GM19372 (cell line): ENCODE data around the gene UGT1A1.
"Not testable (repeated sequence)": the region's sequence is repeated elsewhere in the genome, so short reads cannot be mapped to it uniquely, and the experiment has no call there.

Source experiments
- ATAC-seq: cut with Tn5 transposase; IDR thresholded peaks from one replicate; pipeline ENCODE4 v1.9.1; 2021; ENCODE audit warnings: mild to moderate bottlenecking, low read depth, moderate library complexity; ENCODE audit not compliant: unreplicated experiment

The UGT1A1 gene

DNA sequence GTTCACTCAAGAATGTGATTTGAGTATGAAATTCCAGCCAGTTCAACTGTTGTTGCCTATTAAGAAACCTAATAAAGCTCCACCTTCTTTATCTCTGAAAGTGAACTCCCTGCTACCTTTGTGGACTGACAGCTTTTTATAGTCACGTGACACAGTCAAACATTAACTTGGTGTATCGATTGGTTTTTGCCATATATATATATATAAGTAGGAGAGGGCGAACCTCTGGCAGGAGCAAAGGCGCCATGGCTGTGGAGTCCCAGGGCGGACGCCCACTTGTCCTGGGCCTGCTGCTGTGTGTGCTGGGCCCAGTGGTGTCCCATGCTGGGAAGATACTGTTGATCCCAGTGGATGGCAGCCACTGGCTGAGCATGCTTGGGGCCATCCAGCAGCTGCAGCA lies at the start of gene UGT1A1:
UGT1A1 (plus strand) TSS at position 228 of the 400 bp plus-strand sequence; CDS start at position 246, 18 bp downstream.
- no peak for ATAC-seq

DNA sequence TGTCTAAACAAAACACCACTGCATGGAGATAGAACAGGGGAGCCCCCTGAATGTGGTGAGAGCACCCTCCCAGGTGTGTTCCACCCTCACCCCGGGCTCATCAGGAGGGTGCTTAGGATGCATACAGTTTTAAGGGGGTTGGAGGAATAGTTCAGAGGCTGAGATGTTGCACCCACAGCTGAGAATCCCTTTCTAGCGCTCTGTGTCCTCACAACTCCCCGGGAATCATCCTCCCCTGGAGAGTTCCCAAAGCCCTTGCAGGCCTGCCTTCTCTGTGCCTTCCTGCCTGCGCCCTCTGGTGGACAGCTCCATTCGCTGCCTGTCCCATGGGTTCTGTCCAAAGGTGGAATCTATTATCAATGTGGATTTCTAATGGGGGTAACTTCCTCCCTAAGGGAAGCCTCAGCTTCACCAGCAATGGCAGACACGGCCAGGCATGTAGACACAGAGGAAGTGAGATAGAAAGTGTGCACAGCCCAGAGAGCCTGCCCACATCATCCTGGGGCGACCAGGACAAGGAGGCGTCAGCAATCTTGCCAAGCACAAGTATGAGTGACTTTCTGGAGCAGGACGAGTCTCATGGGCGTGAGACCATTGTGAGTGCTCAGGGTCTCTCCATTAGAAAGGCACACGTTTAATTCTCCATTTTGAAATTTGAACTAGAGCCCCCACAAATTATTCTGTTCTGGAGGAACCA lies 48.6 kb upstream of the UGT1A1 start:
- no peak for ATAC-seq

DNA sequence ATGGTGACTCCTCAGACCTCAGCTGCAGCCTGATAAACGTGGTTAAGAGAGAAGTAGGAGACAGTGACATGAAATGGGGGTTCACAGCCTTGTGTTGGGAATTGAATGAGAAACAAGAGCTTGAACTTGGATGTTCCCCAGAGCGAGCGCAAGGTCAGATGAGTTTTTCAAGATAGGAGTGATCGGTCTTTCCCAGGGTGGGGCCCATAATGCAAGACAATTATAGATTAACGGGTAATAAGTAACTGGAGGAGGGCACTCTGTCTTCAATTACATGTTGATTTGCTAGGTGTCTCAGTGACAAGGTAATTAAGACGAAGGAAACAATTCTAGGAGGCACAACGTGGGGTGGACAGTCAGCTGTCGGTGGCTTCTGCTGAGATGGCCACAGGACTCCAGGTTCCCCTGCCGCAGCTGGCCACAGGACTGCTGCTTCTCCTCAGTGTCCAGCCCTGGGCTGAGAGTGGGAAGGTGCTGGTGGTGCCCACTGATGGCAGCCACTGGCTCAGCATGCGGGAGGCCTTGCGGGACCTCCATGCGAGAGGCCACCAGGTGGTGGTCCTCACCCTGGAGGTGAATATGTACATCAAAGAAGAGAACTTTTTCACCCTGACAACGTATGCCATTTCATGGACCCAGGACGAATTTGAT lies 47.3 kb upstream of the UGT1A1 start, which contains the start of gene UGT1A5:
UGT1A5 (plus strand) TSS at position 297 of the 651 bp plus-strand sequence; CDS start at position 382, 85 bp downstream.
- no peak for ATAC-seq

DNA sequence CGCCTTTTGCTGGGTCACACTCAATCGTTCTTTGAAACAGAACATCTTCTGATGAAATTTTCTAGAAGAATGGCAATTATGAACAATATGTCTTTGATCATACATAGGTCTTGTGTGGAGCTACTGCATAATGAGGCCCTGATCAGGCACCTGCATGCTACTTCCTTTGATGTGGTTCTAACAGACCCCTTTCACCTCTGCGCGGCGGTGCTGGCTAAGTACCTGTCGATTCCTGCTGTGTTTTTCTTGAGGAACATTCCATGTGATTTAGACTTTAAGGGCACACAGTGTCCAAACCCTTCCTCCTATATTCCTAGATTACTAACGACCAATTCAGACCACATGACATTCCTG lies 46.8 kb upstream of the UGT1A1 start:
- ATAC-seq = no peak

DNA sequence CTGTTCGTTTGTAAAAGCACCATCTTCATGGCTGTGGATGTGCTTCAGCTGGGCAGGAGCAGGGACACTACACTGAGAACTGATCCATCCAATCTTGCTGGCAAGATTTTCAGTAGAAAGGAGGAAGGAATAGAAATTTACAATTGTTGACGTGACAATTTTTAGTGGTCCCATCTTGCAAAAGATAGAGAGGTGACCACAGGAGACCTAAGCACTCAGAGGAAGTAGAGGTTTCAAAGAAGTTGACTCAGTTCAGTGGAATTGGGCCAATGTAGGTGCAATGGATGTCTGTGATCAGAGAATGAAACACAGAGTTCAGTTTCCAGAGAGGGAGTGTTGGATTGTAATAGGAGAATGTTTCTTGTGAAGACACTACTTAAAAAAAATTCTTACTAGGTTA lies 45.9 kb upstream of the UGT1A1 start:
- ATAC-seq = no peak

DNA sequence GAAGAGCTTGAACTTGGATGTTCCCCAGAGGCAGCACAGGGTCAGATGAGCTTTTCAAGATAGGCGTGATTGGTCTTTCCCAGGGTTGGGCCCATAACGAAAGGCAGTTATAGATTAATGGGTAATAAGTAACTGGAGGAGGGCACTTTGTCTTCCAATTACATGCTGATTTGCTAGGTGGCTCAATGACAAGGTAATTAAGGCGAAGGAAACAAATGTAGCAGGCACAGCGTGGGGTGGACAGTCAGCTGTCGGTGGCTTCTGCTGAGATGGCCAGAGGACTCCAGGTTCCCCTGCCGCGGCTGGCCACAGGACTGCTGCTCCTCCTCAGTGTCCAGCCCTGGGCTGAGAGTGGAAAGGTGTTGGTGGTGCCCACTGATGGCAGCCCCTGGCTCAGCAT lies 41.5 kb upstream of the UGT1A1 start, which contains the start of gene UGT1A4:
UGT1A4 (plus strand) TSS at position 185 of the 400 bp plus-strand sequence; CDS start at position 270, 85 bp downstream.
- no peak for ATAC-seq

DNA sequence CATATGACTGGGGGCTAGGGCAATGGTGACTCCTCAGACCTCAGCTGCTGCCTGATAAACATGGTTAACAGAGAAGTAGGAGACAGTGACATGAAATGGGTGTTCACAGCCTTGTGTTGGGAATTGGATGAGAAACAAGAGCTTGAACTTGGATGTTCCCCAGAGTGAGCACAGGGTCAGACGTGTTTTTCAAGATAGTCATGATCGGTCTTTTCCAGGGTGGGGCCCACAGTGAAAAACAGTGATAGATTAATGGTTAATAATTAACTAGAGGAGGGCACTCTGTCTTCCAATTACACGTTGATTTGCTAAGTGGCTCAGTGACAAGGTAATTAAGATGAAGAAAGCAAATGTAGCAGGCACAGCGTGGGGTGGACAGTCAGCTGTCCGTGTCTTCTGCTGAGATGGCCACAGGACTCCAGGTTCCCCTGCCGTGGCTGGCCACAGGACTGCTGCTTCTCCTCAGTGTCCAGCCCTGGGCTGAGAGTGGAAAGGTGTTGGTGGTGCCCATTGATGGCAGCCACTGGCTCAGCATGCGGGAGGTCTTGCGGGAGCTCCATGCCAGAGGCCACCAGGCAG lies 31.3 kb upstream of the UGT1A1 start, which contains the start of gene UGT1A3:
UGT1A3 (plus strand) TSS at position 320 of the 579 bp plus-strand sequence; CDS start at position 405, 85 bp downstream.
- no peak for ATAC-seq

DNA sequence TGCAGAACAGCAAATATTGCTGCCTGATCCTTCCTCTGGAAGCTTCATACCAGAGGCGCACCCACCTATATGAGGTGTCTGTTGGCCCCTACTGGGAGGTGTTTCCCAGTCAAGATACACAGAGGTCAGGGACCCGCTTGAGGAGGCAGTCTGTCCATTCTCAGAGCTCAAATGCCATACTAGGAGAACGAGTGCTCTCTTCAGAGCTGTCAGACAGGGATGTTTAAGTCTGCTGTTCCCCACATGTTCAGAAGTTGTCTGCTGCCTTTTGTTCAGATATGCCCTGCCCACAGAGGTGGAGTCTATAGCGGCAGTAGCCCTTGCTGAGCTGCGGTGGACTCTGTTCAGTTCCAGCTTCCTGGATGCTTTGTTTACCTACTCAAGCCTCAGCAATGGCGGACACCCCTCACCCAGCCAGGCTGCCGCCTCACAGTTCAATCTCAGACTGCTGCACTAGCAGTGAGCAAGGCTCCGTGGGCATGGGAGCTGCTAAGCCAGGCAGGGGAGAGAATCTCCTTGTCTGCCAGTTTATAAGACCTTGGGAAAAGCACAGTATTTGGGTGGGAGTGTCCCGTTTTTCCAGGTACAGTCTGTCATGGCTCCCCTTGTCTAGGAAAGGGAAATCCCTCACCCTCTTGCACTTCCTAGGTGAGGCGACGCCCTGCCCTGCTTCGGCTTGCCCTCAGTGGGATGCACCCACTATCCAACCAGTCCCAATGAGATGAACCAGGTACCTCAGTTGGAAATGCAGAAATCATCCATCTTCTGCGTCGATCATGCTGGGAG lies 23.0 kb upstream of the UGT1A1 start:
- ATAC-seq = not testable (repeated sequence)

DNA sequence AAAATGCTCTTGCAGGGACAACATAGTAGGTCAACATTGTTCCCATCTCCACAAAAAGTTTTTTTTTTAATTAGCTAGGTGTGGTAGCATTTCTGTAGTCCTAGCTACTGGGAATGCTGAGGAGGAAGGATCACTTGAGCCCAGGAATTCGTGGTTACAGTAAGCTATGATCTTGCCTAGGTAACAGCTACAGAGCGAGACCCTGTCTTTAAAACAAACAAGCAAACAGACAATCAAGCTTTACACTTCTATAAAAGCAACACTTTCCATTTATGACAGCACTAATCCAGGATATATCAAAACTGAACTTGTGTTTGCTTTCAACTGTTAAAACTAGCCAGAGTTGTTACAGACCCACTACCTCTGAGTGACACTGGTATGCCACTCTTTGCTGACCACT lies 19.2 kb upstream of the UGT1A1 start:
- no peak for ATAC-seq

DNA sequence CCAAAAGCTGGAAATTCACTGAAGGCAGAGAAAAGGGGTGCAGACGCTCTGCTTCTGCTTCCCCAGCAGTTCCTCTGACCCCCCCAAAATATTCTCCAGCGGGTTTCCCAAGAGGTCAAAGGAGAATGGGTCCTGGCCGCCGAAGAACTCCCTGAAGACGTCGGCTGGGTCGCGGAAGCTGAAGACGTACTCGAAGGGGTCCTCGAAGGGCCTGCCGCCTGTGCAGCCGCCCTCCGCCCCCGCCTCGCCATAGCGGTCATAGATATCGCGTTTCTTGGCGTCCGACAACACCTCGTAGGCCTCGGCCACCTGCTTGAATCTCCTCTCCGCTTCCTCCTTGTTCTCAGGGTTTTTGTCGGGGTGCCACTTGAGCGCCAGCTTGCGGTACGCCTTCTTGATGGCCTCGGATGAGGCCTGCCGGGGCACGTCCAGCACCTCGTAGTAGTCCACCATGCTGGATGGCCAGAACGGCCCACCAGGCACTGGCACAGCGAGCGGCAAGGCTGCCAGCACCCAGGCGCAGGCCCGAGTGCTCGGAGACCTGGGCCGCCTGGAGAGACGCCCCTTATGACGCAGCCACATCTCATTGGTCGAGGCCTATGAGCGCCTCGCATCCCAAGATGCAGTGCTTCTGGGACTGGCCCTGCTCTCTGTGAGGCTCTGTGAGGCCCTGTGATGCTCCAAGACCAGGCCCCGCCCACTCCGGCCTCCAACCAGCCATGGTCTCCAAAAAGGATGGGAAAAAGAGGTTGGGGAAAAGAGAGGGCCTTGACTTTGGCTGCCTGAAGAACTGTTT lies 16.4 kb upstream of the UGT1A1 start:
- ATAC-seq = no peak

DNA sequence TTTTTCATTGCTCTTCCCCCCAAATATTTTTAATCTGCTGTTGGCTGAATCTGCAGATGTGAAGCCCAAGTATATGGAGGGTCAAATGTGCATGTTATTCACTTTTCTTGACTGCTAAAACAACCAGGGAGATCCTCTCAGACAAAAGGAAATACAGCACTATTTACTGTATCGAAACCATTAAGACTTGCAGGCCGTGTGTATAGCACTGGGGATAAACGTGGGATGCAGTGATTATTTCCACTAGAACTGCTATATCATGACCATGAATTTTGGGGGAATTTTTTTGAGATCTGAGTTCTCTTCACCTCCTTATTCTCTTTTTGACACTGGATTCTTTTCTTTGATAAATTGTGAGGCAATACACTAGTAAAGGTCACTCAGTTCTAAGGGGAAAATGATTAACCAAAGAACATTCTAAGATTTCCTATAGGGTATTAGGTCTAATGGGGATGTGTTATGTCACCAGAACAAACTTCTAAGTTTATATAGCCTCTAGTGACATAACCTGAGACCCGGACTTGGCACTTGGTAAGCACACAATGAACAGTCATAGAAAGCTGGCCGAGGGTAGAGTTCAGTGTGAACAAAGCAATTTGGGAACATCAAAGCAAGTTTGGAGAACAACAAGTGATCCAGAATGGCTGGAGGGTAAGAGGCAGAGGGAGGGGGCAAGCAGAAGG lies 14.9 kb upstream of the UGT1A1 start:
- no peak for ATAC-seq

DNA sequence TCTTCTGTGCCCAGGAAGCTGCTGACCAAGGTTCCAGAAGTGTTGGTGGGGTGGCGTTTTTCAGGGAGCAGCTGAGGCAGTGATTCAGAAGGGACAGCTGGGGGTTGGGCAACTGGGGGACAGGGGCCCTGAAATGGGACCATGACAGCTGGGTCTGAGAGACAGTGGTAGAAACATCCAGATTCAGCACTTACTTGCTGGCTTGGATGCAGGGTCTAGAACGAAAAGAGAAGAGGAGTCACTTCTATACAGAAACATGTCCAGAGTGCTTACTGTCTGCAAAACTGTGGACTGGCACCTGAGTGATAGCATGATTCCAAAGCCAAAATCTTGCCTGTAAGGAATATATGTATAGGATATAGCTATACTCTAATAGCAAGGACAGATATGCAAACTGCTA lies 14.2 kb upstream of the UGT1A1 start:
- not testable (repeated sequence) for ATAC-seq

DNA sequence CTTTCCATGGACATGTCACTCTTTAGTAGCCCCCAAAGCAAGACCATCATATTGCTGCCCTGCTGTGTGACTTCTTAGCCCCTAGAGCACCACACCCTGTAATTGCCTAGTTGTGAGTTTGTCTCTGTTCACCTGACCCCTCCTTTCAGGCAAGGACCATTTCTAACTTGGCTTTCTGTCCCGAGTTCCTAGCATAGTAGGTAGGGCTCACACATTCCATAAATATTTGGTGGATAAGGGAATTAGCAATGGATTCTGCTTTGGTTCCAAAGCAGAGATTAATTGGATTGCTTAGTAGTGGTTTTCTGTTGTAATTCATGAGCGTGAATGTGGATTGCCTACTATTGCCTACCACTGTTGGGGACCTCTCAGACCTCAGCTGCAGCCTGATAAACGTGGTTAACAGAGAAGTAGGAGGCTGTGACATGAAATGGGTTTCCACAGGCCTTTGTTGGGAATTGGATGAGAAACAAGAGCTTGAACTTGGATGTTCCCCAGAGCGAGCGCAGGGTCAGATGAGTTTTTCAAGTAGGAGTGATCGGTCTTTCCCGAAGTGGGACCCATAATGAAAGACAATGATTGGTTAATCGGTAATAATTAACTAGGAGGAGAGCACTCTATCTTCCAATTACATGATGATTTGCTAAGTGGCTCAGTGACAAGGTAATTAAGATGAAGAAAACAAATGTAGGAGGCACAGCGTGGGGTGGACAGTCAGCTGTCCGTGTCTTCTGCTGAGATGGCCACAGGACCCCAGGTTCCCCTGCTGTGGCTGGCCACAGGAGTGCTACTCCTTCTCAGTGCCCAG lies 13.4 kb upstream of the UGT1A1 start:
- no peak for ATAC-seq

DNA sequence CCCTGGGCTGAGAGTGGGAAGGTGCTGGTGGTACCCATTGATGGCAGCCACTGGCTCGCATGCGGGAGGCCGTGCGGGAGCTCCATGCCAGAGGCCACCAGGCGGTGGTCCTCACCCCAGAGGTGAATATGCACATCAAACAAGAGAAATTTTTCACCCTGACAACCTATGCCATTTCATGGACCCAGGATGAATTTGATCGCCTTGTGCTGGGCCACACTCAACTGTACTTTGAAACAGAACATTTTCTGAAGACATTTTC lies 12.9 kb upstream of the UGT1A1 start:
- ATAC-seq = no peak

DNA sequence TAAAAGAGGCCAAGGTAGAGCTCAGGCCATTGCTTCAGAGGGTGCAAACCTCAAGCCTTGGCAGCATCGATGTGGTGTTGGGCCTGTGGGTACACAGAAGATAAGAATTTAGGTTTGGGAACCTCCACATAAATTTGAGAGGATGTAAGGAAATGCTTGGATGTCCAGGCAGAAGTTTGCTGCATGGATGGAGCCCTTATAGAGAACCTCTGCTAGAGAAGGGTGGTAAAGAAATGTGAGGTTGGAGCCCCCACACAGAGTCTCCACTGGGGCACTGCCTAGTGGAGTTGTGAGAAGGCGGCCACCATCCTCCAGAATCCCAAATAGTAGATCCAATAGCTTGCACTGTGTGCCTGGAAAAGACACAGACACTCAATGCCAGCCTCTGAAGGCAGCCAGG lies 9.4 kb upstream of the UGT1A1 start:
- not testable (repeated sequence) for ATAC-seq

DNA sequence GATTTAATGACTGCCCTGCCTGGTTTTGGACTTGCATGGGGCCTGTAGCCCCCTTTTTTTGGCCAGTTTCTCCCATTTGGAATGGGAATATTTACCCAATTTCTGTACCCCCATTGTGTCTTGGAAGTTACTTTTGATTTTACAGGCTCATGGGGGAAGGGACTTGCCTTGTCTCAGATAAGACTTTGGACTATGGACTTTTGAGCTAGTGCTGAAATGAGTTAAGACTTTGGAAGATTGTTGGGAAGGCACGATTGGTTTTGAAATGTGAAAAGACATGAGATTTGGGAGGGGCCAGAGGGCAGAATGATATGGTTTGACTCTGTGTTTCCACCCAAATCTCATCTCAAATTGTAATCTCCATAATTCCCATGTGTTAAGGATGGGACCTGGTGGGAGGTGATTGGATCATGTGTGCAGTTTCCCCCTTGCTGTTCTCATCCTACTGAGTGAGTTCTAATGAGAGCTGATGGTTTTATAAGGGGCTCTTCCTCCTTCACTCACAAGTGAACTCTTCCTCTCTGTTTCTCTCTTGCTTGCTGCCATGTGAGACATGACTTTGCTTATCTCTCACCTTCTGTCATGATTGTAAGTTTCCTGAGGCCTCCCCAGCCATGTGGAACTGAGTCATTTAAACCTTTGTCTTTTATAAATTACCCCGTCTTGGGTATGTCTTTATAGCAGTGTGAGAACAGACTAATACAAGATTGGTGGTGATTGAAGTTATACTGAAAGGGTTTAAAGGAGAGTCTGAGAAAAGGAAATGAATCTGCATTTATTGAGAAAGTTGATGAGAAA lies 8.7 kb upstream of the UGT1A1 start:
- not testable (repeated sequence) for ATAC-seq

DNA sequence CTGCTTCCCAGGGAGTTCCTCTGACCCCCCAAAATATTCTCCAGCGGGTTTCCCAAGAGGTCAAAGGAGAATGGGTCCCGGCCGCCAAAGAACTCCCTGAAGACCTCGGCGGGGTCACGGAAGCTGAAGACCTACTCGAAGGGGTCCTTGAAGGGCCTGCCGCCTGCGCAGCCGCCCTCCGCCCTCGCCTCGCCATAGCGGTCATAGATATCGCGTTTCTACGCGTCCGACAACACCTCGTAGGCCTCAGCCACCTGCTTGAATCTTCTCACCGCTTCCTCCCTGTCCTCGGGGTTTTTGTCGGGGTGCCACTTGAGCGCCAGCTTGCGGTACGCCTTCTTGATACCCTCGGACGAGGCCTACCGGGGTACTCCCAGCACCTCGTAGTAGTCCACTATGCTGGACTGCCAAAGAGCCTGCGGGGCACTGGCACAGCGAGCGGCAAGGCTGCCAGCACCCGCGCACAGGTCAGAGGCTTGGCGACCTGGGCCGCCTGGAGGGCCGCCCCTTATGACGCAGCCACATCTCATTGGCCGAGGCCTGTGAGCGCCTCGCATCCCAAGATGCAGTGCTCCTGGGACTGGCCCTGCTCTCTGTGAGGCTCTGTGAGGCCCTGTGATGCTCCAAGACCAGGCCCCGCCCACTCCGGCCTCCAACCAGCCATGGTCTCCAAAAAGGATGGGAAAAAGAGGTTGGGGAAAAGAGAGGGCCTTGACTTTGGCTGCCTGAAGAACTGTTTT lies 5.0 kb upstream of the UGT1A1 start:
- no peak for ATAC-seq
